Liver (tissue), 3 donors: ENCODE results near the gene TUBA4A.
A peak's percentile ranks its signal among the peaks of the same experiment; 100 is the strongest.

Experiments used
- EGR1 ChIP-seq, 2 donors: IDR thresholded peaks; 2 replicates each; pipeline ENCODE4 v1.6.1; 2016 to 2018; ENCODE audit warnings: antibody characterized with exemption in 2 of 2, low read depth in 2 of 2
- GABPA ChIP-seq, 2 donors: IDR thresholded peaks in 1 of 2; conservative IDR thresholded peaks in 1 of 2; 2 replicates each; pipeline ENCODE4 v1.6.1; 2016; ENCODE audit warnings: antibody characterized with exemption in 2 of 2, mild to moderate bottlenecking in 1 of 2, moderate library complexity in 1 of 2
- JUND ChIP-seq, 2 donors: IDR thresholded peaks; 2 replicates each; pipeline ENCODE4 v1.6.1; 2016; ENCODE audit warnings: antibody characterized with exemption in 2 of 2
- RAD21 ChIP-seq, 2 donors: IDR thresholded peaks; 2 replicates each; pipeline ENCODE4 v1.6.1; 2016; ENCODE audit warnings: antibody characterized with exemption in 2 of 2, mild to moderate bottlenecking in 2 of 2
- SP1 ChIP-seq: IDR thresholded peaks from 2 replicates; pipeline ENCODE4 v1.6.1; 2018; ENCODE audit warnings: antibody characterized with exemption, mild to moderate bottlenecking
- TAF1 ChIP-seq: conservative IDR thresholded peaks from 2 replicates; pipeline ENCODE4 v1.6.1; 2016; ENCODE audit warnings: antibody characterized with exemption, mild to moderate bottlenecking
- YY1 ChIP-seq: IDR thresholded peaks from 2 replicates; pipeline ENCODE4 v1.6.1; 2016; ENCODE audit warnings: antibody characterized with exemption, mild to moderate bottlenecking
- TF ChIP-seq, protein P1 (sequence below): fragments of 150-350 bp; IDR thresholded peaks from 2 replicates; pipeline ENCODE4 v1.5.1; 2017; ENCODE audit warnings: improper control_type of control experiment, low read depth, low read length; ENCODE audit not compliant: missing input control
- TF ChIP-seq, protein P2 (sequence below): IDR thresholded peaks from 2 replicates; pipeline ENCODE4 v1.6.1; 2016; ENCODE audit warnings: antibody characterized with exemption, mild to moderate bottlenecking
- TF ChIP-seq, protein P3 (sequence below): IDR thresholded peaks from 2 replicates; pipeline ENCODE4 v1.6.1; 2016; ENCODE audit warnings: antibody characterized with exemption
- TF ChIP-seq, protein P4 (sequence below): IDR thresholded peaks from 2 replicates; pipeline ENCODE4 v1.6.1; 2016; ENCODE audit warnings: antibody characterized with exemption
- TF ChIP-seq, protein P5 (sequence below): IDR thresholded peaks from 2 replicates; pipeline ENCODE4 v1.6.1; 2016; ENCODE audit warnings: antibody characterized with exemption
- donor health status: healthy.
- donor health status: healthy.

DNA sequence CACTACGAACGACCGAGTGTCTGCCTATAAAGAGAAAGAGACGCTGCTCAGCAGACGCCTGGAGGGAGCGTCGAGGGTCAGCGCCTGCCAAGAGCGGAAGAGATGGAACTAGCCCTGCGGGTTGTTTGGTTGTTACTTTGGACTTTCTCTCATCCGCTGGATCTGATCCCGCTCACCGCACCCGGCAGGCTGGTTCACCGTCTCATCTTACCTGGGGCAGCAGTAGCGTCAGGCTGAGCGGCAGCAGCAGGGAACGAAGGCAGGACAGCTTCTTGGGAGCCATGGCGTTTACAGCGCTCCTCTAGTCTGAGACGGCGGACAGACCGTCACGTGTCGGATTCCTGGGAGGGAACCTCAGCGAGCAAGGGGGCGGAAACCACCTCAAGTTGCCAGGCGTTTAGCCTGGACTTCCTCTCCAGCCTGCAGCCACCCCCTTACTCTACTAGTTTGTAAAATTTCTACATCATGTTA, 10.4 kb downstream of the TUBA4A start:
- TF ChIP-seq, protein P1, sequence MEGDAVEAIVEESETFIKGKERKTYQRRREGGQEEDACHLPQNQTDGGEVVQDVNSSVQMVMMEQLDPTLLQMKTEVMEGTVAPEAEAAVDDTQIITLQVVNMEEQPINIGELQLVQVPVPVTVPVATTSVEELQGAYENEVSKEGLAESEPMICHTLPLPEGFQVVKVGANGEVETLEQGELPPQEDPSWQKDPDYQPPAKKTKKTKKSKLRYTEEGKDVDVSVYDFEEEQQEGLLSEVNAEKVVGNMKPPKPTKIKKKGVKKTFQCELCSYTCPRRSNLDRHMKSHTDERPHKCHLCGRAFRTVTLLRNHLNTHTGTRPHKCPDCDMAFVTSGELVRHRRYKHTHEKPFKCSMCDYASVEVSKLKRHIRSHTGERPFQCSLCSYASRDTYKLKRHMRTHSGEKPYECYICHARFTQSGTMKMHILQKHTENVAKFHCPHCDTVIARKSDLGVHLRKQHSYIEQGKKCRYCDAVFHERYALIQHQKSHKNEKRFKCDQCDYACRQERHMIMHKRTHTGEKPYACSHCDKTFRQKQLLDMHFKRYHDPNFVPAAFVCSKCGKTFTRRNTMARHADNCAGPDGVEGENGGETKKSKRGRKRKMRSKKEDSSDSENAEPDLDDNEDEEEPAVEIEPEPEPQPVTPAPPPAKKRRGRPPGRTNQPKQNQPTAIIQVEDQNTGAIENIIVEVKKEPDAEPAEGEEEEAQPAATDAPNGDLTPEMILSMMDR, result no peak
- TF ChIP-seq, protein P2, sequence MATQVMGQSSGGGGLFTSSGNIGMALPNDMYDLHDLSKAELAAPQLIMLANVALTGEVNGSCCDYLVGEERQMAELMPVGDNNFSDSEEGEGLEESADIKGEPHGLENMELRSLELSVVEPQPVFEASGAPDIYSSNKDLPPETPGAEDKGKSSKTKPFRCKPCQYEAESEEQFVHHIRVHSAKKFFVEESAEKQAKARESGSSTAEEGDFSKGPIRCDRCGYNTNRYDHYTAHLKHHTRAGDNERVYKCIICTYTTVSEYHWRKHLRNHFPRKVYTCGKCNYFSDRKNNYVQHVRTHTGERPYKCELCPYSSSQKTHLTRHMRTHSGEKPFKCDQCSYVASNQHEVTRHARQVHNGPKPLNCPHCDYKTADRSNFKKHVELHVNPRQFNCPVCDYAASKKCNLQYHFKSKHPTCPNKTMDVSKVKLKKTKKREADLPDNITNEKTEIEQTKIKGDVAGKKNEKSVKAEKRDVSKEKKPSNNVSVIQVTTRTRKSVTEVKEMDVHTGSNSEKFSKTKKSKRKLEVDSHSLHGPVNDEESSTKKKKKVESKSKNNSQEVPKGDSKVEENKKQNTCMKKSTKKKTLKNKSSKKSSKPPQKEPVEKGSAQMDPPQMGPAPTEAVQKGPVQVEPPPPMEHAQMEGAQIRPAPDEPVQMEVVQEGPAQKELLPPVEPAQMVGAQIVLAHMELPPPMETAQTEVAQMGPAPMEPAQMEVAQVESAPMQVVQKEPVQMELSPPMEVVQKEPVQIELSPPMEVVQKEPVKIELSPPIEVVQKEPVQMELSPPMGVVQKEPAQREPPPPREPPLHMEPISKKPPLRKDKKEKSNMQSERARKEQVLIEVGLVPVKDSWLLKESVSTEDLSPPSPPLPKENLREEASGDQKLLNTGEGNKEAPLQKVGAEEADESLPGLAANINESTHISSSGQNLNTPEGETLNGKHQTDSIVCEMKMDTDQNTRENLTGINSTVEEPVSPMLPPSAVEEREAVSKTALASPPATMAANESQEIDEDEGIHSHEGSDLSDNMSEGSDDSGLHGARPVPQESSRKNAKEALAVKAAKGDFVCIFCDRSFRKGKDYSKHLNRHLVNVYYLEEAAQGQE, result no peak
- TF ChIP-seq GABPA (IDR thresholded peaks at IDR 0.05 in 1 of 2, conservative IDR thresholded peaks at IDR 0.05 in 1 of 2) (peak in 1 of 2 donors; percentile 14), JUND (IDR thresholded peaks at IDR 0.05) (no peak), SP1 (peak; percentile 71), TAF1 (no peak), YY1 (peak; percentile 39), RAD21 (IDR thresholded peaks at IDR 0.05) (peak in 1 of 2 donors; percentile 24), EGR1 (IDR thresholded peaks at IDR 0.05; ENCODE audit: low read depth in 2 of 2) (no peak)
- TF ChIP-seq, protein P3, sequence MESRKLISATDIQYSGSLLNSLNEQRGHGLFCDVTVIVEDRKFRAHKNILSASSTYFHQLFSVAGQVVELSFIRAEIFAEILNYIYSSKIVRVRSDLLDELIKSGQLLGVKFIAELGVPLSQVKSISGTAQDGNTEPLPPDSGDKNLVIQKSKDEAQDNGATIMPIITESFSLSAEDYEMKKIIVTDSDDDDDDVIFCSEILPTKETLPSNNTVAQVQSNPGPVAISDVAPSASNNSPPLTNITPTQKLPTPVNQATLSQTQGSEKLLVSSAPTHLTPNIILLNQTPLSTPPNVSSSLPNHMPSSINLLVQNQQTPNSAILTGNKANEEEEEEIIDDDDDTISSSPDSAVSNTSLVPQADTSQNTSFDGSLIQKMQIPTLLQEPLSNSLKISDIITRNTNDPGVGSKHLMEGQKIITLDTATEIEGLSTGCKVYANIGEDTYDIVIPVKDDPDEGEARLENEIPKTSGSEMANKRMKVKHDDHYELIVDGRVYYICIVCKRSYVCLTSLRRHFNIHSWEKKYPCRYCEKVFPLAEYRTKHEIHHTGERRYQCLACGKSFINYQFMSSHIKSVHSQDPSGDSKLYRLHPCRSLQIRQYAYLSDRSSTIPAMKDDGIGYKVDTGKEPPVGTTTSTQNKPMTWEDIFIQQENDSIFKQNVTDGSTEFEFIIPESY, result no peak
- TF ChIP-seq, protein P4, sequence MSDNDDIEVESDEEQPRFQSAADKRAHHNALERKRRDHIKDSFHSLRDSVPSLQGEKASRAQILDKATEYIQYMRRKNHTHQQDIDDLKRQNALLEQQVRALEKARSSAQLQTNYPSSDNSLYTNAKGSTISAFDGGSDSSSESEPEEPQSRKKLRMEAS, result no peak
- TF ChIP-seq, protein P5, sequence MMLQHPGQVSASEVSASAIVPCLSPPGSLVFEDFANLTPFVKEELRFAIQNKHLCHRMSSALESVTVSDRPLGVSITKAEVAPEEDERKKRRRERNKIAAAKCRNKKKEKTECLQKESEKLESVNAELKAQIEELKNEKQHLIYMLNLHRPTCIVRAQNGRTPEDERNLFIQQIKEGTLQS, result no peak
